ENCODE data around the gene ZIC3. TPM values are rescaled to one million over a fixed set of nuclear protein-coding genes. Genes with fewer than 3 reads are reported as not detected.
"Not testable (repeated sequence)": the region's sequence is repeated elsewhere in the genome, so short reads cannot be mapped to it uniquely, and the experiment has no call there.

The ZIC3 gene
- total RNA-seq, 1 experiment from 2014 or later, result not detected

DNA sequence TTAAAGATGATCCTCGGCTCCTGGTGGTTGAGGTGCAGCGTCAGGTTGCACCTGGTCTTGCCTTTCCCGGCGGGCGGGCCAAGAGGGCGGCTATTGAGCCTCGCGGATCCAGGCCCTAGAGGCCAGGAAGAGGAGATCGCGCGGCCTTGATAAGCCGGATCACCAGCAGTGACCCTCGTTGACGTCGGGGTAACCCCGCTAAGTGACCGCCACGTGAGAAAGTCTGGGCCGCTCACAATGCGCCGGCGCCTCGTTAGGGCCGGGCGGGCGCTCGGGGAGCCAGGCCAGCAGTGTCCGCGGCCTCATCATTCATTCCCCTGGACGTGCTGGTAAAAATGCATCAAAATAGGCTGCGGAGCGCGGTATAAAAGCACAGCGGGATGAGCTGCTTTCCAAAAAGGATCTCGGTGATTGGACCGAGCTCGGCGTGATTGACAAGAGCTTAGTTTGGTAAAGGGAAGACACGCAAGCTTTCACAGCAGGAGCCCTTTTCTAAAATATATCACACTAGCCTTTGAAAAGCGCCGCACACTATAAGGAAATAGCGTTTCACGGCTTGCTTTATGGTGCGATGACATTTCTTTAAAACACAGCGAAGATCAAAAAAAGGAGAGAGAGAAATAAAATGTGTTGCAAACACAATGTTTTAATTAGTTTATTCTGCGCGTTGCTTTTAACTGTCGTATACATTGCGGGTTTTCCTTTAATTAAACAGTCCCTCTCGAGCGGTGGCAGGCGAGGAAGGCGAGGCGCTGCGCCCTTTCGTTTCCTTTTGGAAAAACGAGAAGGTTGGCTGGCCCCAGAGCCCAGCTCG, 15.9 kb upstream of the ZIC3 start:
- no TSS peak for BruUV-seq (replicated peaks)
- intact Hi-C loops (cut with micrococcal nuclease; ENCODE audit: unreplicated experiment), result no loop called here
- H3K27me3 Mint-ChIP-seq (ENCODE audit: insufficient read depth, unreplicated experiment), result no peaks in the 10 kb centered on the region
- Histone ChIP-seq H3K27me3 (replicated peaks; ENCODE audit: control insufficient read depth, insufficient read depth, low read length) (no peaks in the 10 kb centered on the region), H3K9me3 (no peaks in the 10 kb centered on the region), H3K4me3 (ENCODE audit: low read depth, low read length) (no peak overlapping the region), H3K4me1 (no peaks in the 10 kb centered on the region), H3K36me3 (ENCODE audit: control insufficient read depth, insufficient read depth, low read length) (no peaks in the 10 kb centered on the region)
- DNase-seq, result no peak
- no peaks in the 10 kb centered on the region for H3K4me1 Mint-ChIP-seq (ENCODE audit: low read depth, unreplicated experiment)
- TF ChIP-seq, protein P1, sequence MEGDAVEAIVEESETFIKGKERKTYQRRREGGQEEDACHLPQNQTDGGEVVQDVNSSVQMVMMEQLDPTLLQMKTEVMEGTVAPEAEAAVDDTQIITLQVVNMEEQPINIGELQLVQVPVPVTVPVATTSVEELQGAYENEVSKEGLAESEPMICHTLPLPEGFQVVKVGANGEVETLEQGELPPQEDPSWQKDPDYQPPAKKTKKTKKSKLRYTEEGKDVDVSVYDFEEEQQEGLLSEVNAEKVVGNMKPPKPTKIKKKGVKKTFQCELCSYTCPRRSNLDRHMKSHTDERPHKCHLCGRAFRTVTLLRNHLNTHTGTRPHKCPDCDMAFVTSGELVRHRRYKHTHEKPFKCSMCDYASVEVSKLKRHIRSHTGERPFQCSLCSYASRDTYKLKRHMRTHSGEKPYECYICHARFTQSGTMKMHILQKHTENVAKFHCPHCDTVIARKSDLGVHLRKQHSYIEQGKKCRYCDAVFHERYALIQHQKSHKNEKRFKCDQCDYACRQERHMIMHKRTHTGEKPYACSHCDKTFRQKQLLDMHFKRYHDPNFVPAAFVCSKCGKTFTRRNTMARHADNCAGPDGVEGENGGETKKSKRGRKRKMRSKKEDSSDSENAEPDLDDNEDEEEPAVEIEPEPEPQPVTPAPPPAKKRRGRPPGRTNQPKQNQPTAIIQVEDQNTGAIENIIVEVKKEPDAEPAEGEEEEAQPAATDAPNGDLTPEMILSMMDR (IDR thresholded peaks at IDR 0.05; ENCODE audit: insufficient read depth in 1 of 2, low read depth in 1 of 2, low read length in 1 of 2, severe bottlenecking in 1 of 2, unreplicated experiment in 1 of 2), result no peak
- no peak overlapping the region for H3K27ac Mint-ChIP-seq (ENCODE audit: unreplicated experiment)
- no peaks in the 10 kb centered on the region for H3K36me3 Mint-ChIP-seq (ENCODE audit: insufficient read depth, unreplicated experiment)
- ChIA-PET CTCF (no interaction called here), POLR2A (no interaction called here)
- no peaks in the 10 kb centered on the region for H3K9me3 Mint-ChIP-seq (ENCODE audit: unreplicated experiment)
- no peak overlapping the region for H3K4me3 Mint-ChIP-seq (ENCODE audit: unreplicated experiment)

DNA sequence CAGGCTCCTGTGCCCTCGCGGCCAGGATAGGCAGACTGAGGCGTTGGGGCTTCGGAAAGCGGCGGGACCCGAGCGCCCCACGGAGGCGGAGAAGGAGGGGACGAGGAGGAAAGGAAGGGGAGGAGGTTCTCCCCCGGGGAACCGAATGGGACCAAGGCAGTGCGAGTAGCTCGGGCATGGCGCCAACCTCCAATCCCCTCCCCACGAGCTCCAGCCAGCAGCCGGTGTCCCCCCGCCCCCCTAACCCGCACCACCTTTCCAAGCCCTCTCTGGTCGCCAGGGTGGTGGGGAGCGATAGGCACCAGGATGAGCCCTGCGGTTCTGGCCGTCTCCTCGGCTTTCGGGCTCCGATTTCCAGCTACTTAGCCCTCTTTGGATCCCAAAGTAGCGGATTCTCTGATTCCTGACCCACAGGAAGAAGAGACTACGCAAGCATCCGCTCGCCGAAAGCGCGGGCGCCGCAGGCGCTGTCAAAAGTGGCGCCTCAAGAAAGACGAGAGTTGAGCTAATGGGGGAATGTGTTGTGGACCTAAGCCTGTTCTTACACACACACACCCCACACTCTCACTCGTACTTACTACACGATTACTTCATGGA, 15.2 kb upstream of the ZIC3 start:
- Mint-ChIP-seq H3K27me3 (ENCODE audit: insufficient read depth, unreplicated experiment) (no peaks in the 10 kb centered on the region), H3K27ac (ENCODE audit: unreplicated experiment) (no peak overlapping the region), H3K4me1 (ENCODE audit: low read depth, unreplicated experiment) (no peaks in the 10 kb centered on the region), H3K9me3 (ENCODE audit: unreplicated experiment) (no peaks in the 10 kb centered on the region), H3K4me3 (ENCODE audit: unreplicated experiment) (no peak overlapping the region), H3K36me3 (ENCODE audit: insufficient read depth, unreplicated experiment) (no peaks in the 10 kb centered on the region)
- TF ChIP-seq, protein P1 (IDR thresholded peaks at IDR 0.05; ENCODE audit: insufficient read depth in 1 of 2, low read depth in 1 of 2, low read length in 1 of 2, severe bottlenecking in 1 of 2, unreplicated experiment in 1 of 2), result no peak
- no peaks in the 10 kb centered on the region for H3K27me3 ChIP-seq (replicated peaks; ENCODE audit: control insufficient read depth, insufficient read depth, low read length)
- no peaks in the 10 kb centered on the region for H3K4me1 ChIP-seq
- no peak for DNase-seq
- no peak overlapping the region for H3K4me3 ChIP-seq (ENCODE audit: low read depth, low read length)
- H3K36me3 ChIP-seq (ENCODE audit: control insufficient read depth, insufficient read depth, low read length), result no peaks in the 10 kb centered on the region
- no TSS peak for BruUV-seq (replicated peaks)
- H3K9me3 ChIP-seq, result no peaks in the 10 kb centered on the region
- POLR2A ChIA-PET, result no interaction called here
- intact Hi-C loops (cut with micrococcal nuclease; ENCODE audit: unreplicated experiment), result no loop called here
- CTCF ChIA-PET, result no interaction called here

DNA sequence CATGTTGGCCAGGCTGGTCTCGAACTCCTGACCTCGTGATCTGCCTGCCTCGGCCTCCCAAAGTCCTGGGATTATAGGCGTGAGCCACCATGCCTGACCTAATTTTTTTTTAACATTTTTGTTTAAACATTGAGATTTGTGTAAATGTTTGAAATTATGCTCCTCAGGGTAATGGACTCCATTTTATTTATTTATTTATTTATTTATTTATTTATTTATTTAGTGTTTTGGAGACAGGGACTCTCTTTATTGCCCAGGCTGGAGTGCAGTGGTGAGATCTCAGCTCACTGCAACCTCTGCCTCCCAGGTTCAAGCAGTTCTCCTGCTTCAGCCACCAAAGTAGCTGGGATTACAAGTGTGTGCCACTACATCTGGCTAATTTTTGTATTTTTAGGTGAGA, 13.8 kb upstream of the ZIC3 start:
- H3K4me1 Mint-ChIP-seq (ENCODE audit: low read depth, unreplicated experiment); H3K36me3 Mint-ChIP-seq (ENCODE audit: insufficient read depth, unreplicated experiment); H3K9me3 ChIP-seq; H3K9me3 Mint-ChIP-seq (ENCODE audit: unreplicated experiment); H3K36me3 ChIP-seq (ENCODE audit: control insufficient read depth, insufficient read depth, low read length); H3K27ac Mint-ChIP-seq (ENCODE audit: unreplicated experiment); BruUV-seq (replicated peaks); H3K27me3 Mint-ChIP-seq (ENCODE audit: insufficient read depth, unreplicated experiment); DNase-seq; CTCF ChIA-PET; H3K4me1 ChIP-seq; H3K4me3 Mint-ChIP-seq (ENCODE audit: unreplicated experiment); intact Hi-C loops (cut with micrococcal nuclease; ENCODE audit: unreplicated experiment); H3K4me3 ChIP-seq (ENCODE audit: low read depth, low read length); H3K27me3 ChIP-seq (replicated peaks; ENCODE audit: control insufficient read depth, insufficient read depth, low read length): not testable (repeated sequence)
- POLR2A ChIA-PET, result interaction anchor here (0.7 kb wide), 1 partner anchor 24 kb away, joined by 3 read pairs; no protein-coding TSS in a partner anchor
